Dendritic cell treated with granulocyte-macrophage colony-stimulating factor and Interleukin-4, amounts not matched to agents 40 ng/mL and 50 ng/mL, for 4 days (primary cell): Measurements from ENCODE around the gene HIKESHI.
"Not testable (repeated sequence)": the region's sequence is repeated elsewhere in the genome, so short reads cannot be mapped to it uniquely, and the experiment has no call there.

Experiments
- H3K27ac Mint-ChIP-seq: one replicate; pipeline ENCODE4 v1.8.0; 2022; ENCODE audit warnings: mild to moderate bottlenecking, mixed read lengths
- H3K27me3 Mint-ChIP-seq: one replicate; pipeline ENCODE4 v1.8.0; 2022; ENCODE audit warnings: mild to moderate bottlenecking, mixed read lengths
- H3K36me3 Mint-ChIP-seq: one replicate; pipeline ENCODE4 v1.8.0; 2022; ENCODE audit warnings: low read depth, mixed read lengths
- H3K4me1 Mint-ChIP-seq: one replicate; pipeline ENCODE4 v1.8.0; 2022; ENCODE audit warnings: low read depth, mixed read lengths
- H3K4me3 Mint-ChIP-seq: one replicate; pipeline ENCODE4 v1.8.0; 2022; ENCODE audit warnings: mild to moderate bottlenecking, moderate library complexity, mixed read lengths
- H3K9me3 Mint-ChIP-seq: one replicate; pipeline ENCODE4 v1.8.0; 2022; ENCODE audit warnings: mixed read lengths
- intact Hi-C: fragments of 100-400 bp; cut with micrococcal nuclease; formaldehyde crosslinking; loops from one replicate; pipeline ENCODE4 v1.15.0; 2022

HIKESHI gene

GRCh38 chr11:86278226-86278625, 23.8 kb upstream of the HIKESHI start:
- H3K27ac Mint-ChIP-seq = no peak overlapping the region
- intact Hi-C loops = no loop called here
- peaks cover 10% of the 10 kb centered on the region for H3K9me3 Mint-ChIP-seq
- H3K4me3 Mint-ChIP-seq = no peak overlapping the region
- peaks cover 83% of the 10 kb centered on the region for H3K36me3 Mint-ChIP-seq
- no peaks in the 10 kb centered on the region for H3K4me1 Mint-ChIP-seq
- no peaks in the 10 kb centered on the region for H3K27me3 Mint-ChIP-seq

GRCh38 chr11:86279747-86280146, 22.3 kb upstream of the HIKESHI start:
- no peak overlapping the region for H3K27ac Mint-ChIP-seq

GRCh38 chr11:86287468-86287796, 14.6 kb upstream of the HIKESHI start:
- no peak overlapping the region for H3K4me3 Mint-ChIP-seq
- intact Hi-C loops = no loop called here
- H3K27me3 Mint-ChIP-seq = no peaks in the 10 kb centered on the region
- H3K9me3 Mint-ChIP-seq = no peaks in the 10 kb centered on the region
- H3K4me1 Mint-ChIP-seq = no peaks in the 10 kb centered on the region
- H3K27ac Mint-ChIP-seq = no peak overlapping the region
- H3K36me3 Mint-ChIP-seq = peaks cover 20% of the 10 kb centered on the region

More at GRCh38 chr11:86279747-86280146, 22.3 kb upstream of the HIKESHI start:
- Mint-ChIP-seq H3K36me3 (peaks cover 83% of the 10 kb centered on the region), H3K4me1 (no peaks in the 10 kb centered on the region), H3K4me3 (no peak overlapping the region), H3K27me3 (no peaks in the 10 kb centered on the region), H3K9me3 (peaks cover 10% of the 10 kb centered on the region)
- intact Hi-C loops = no loop called here

DNA sequence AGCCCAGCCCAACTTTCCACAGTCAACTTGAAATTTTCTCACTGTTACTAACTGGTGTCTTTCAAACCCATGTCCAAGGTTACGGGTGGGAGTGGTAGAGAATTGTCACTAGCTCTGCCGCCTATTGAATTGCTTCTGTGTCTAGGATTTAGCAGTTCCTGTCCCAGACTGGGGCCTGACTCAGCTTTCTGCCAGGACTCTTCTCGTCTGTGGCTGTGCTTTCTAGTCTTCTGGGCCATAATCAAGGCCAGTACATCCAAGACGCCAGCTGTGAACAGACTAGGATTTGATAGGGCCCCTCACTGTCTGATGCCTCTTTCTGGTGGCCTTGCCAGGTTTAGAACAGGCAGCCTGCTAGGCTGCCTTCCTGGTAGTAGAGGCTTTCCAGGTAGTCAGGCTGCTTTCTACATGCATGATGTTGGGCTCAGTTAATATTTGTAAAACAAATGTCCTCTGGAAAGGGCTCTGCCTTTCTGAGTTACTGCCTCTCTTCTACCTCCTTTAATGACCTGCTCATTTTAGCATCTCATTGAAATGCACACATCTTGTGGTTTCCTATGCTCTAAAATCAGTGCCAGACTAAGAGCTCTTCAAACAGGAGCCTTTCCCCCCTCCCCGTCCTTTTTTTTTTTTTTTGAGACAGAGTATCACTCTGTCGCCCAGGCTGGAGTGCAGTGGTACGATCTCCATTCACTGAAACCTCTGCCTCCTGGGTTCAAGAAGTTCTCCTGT, 13.1 kb upstream of the HIKESHI start:
- no peaks in the 10 kb centered on the region for H3K27me3 Mint-ChIP-seq
- H3K4me1 Mint-ChIP-seq = no peaks in the 10 kb centered on the region
- no peak overlapping the region for H3K4me3 Mint-ChIP-seq
- peaks cover 12% of the 10 kb centered on the region for H3K36me3 Mint-ChIP-seq
- intact Hi-C loops = no loop called here
- H3K27ac Mint-ChIP-seq = peak overlapping the region; percentile 46
- H3K9me3 Mint-ChIP-seq = no peaks in the 10 kb centered on the region

DNA sequence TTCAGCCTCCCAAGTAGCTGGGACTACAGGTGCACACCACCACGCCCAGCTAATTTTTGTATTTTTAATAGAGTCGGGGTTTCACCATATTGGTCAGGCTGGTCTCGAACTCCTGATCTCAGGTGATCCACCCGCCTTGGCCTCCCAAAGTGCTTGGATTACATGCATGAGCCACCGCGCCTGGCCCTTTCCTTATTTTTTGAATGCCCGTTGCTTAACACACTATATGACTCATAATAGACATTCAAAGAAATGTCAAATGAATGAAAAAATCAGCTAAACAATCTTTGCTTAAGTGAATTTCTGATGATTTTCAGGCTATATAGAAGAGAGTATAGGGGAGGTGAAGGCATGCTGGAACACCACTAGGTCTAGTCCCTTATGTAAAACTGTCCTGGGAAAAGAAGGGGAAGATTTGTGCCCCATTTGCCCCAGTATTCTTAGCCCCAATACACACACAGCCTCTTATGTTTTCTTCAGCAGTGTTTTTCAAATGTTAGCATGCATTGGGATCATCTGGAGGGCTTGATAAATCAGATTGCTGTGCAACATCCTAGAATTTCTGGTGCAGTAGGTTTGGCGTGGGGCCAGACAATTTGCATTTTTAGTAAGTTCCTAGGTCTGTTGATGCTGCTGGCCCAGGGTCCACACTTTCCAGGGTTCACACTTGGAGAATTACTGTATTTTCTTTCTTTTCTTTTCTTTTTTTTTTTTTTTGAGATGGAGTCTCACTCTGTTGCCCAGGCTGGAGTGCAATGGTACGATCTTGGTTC, 12.3 kb upstream of the HIKESHI start:
- peak overlapping the region; percentile 46 for H3K27ac Mint-ChIP-seq
- not testable (repeated sequence) for H3K4me1 Mint-ChIP-seq, H3K4me3 Mint-ChIP-seq, H3K36me3 Mint-ChIP-seq, H3K27me3 Mint-ChIP-seq, H3K9me3 Mint-ChIP-seq
- intact Hi-C loops = loop anchor here (5.0 kb wide), 1 partner anchor 347 kb away; no protein-coding TSS in a partner anchor

DNA sequence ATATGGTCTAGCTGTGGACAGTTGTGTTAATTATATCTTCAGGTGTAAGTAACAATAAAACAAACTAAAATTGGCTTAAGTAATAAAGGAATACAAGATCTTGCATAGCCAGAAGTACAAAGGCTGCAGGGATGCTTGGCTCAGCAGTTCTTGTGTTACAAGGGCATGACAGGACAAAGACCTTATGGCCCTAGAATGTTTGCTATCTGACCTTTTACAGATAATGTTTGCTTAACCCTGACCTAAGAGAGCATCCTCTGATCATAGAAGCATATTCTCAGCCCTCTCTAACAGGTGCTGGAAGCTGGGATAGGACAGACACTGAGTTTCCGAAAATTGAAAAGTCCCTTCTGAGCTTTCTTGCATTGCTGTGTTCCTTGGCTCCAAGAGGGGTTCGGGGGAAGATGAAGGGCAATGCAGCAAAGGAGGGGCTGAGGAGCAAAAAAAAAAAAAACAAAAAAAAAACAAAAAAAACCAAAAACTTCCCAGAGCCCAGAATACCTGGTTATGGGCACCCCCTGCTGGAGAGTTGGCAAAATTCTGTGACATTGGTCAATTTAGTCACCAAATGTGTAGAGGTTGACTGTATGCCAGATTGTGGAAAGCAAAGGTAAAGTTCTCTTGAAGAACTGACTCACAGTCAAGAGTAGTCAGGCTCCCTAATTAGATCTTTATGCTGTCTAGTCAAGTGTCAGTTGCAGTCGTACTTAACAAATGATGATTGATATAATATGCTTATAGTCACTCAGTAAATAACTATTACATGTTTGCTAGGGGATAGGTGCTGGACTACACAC, 10.4 kb upstream of the HIKESHI start:
- Mint-ChIP-seq H3K27ac (no peak overlapping the region), H3K27me3 (peaks cover 2% of the 10 kb centered on the region), H3K4me1 (no peaks in the 10 kb centered on the region), H3K9me3 (no peaks in the 10 kb centered on the region), H3K4me3 (no peak overlapping the region), H3K36me3 (no peaks in the 10 kb centered on the region)
- intact Hi-C loops = loop anchor here (2.0 to 5.0 kb wide), 2 partner anchors 349 to 437 kb away; partner anchors contain the start of gene CCDC83

GRCh38 chr11:86292912-86293616, 9.0 kb upstream of the HIKESHI start:
- Mint-ChIP-seq H3K36me3 (no peaks in the 10 kb centered on the region), H3K4me1 (no peaks in the 10 kb centered on the region), H3K9me3 (no peaks in the 10 kb centered on the region), H3K27me3 (peaks cover 2% of the 10 kb centered on the region), H3K27ac (no peak overlapping the region), H3K4me3 (no peak overlapping the region)
- intact Hi-C loops = loop anchor here (2.0 to 5.0 kb wide), 2 partner anchors 351 to 438 kb away; partner anchors contain the start of gene CCDC83

GRCh38 chr11:86294026-86294425, 8.0 kb upstream of the HIKESHI start:
- H3K27ac Mint-ChIP-seq = no peak overlapping the region
- no peaks in the 10 kb centered on the region for H3K36me3 Mint-ChIP-seq
- no peaks in the 10 kb centered on the region for H3K9me3 Mint-ChIP-seq
- H3K27me3 Mint-ChIP-seq = peaks cover 2% of the 10 kb centered on the region
- H3K4me1 Mint-ChIP-seq = no peaks in the 10 kb centered on the region
- H3K4me3 Mint-ChIP-seq = no peak overlapping the region
- intact Hi-C loops = loop anchor here (5.0 kb wide), 1 partner anchor 352 kb away; no protein-coding TSS in a partner anchor

- H3K4me3 Mint-ChIP-seq = peak overlapping the region; percentile 97
- H3K4me1 Mint-ChIP-seq = peaks cover 20% of the 10 kb centered on the region
- H3K27me3 Mint-ChIP-seq = peaks cover 1% of the 10 kb centered on the region
- intact Hi-C loops = loop anchor here (2.0 to 10.0 kb wide), 3 partner anchors 637 to 677 kb away; partner anchors contain the start of genes CREBZF, DLG2, TMEM126A and TMEM126B
- no peaks in the 10 kb centered on the region for H3K9me3 Mint-ChIP-seq
- H3K27ac Mint-ChIP-seq = peak overlapping the region; percentile 95
- H3K36me3 Mint-ChIP-seq = peaks cover 20% of the 10 kb centered on the region
Observed at GRCh38 chr11:86301742-86302091, 323 bp upstream of the HIKESHI start.

DNA sequence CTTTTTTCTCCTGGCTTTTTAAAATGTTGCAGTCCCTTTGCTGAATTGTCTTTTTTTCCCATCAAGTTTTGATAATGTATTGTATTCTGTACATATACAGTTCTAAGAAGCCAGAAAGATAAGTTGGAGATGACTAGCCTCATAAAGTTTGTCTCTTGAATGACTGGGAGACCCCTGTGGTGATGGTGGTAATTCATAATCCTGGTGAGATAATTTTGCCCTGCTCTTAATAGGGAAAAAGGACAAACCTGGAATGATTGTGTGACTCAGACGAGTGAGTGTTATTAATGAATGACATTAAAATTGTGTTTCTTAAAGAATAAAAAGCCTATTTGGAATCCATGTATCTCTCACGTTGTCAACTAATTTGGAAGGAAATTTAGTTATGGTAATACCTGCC, 1.2 kb downstream of the HIKESHI start:
- Mint-ChIP-seq H3K27me3 (peaks cover 1% of the 10 kb centered on the region), H3K9me3 (no peaks in the 10 kb centered on the region), H3K36me3 (peaks cover 21% of the 10 kb centered on the region), H3K4me1 (peaks cover 20% of the 10 kb centered on the region), H3K4me3 (peak overlapping the region; percentile 97), H3K27ac (peak overlapping the region; percentile 95)
- intact Hi-C loops = loop anchor here (2.0 to 10.0 kb wide), 3 partner anchors 638 to 678 kb away; partner anchors contain the start of genes CREBZF, DLG2, TMEM126A and TMEM126B

GRCh38 chr11:86308710-86309109, 6.7 kb downstream of the HIKESHI start:
- H3K27me3 Mint-ChIP-seq, H3K27ac Mint-ChIP-seq, H3K9me3 Mint-ChIP-seq, H3K4me3 Mint-ChIP-seq: not testable (repeated sequence)
- intact Hi-C loops = loop anchor here (10.0 kb wide), 1 partner anchor 684 kb away; the partner anchor contains the start of genes DLG2 and TMEM126B
- peaks cover 44% of the 10 kb centered on the region for H3K36me3 Mint-ChIP-seq
- H3K4me1 Mint-ChIP-seq = peaks cover 18% of the 10 kb centered on the region

DNA sequence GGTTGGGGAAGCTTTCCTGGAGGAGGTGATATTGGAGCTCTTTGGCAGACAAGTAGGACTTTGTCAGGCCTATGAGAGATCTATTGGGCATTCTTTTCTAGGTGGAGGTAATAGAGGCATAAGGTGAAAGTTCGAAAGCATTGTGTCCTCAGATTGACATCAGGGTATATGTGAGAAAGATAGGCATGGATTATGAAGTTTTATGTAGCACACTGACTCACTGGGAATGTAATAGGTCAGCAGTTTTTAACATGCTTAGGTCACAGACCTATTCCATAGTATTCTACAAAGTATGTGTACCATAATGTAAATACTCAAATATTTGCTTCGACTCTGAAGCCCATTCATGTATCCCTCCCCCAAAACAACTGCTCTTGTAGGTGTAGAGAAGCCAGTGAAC, 11.8 kb downstream of the HIKESHI start:
- Mint-ChIP-seq H3K4me1 (peaks cover 18% of the 10 kb centered on the region), H3K27ac (no peak overlapping the region), H3K27me3 (no peaks in the 10 kb centered on the region), H3K9me3 (no peaks in the 10 kb centered on the region), H3K36me3 (peaks cover 68% of the 10 kb centered on the region), H3K4me3 (no peak overlapping the region)
- intact Hi-C loops = no loop called here

DNA sequence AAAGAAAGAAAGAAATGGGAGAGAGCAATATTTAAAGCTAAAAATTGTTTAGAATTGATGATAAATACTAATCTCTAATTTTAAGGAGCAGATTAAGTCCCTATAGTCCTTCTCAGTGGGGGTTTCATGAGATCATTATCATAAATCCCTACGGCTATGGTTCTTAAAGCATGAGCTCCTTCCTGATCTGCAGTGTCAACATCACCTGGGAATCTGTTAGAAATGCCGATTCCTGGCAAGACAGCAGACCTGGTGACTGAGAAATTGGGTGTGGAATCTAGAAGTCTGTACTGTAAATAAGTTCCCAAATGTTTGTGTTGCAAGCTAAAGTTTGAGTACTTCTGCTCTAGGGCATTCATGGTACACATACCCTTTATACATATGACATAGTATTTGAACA, 12.6 kb downstream of the HIKESHI start:
- no peaks in the 10 kb centered on the region for H3K9me3 Mint-ChIP-seq
- H3K4me1 Mint-ChIP-seq = peaks cover 18% of the 10 kb centered on the region
- no peaks in the 10 kb centered on the region for H3K27me3 Mint-ChIP-seq
- no peak overlapping the region for H3K4me3 Mint-ChIP-seq
- H3K36me3 Mint-ChIP-seq = peaks cover 76% of the 10 kb centered on the region
- intact Hi-C loops = no loop called here
- H3K27ac Mint-ChIP-seq = no peak overlapping the region
